Measurements from ENCODE around the gene ZFAND2B. TPM values are rescaled to one million over a fixed set of nuclear protein-coding genes. Genes with fewer than 3 reads are reported as not detected.

The ZFAND2B gene
- polyA plus RNA-seq, 1 of the 3 experiments (the other 2 are of a cell fraction), result 39.9 TPM

DNA sequence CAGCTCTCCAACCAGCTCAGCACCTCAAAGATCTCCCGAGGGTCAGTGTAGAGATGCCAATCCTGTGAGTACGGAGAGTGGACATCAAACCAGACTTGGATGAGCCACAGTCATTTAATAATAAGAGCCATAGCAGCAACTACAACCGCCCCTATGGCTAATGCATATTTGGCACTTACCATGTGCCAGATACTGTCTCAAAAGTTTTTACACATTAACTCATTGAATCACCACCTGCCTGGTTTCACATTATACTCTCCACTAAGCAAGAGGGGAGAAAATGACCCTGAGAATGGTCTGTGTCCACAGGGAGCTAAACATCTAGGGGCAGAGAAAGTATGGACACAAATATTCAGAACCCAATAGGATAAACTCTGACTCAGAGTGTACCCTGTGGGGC, 32.4 kb upstream of the ZFAND2B start:
- Histone ChIP-seq H3K27me3 (ENCODE audit: insufficient read depth) (no peaks in the 10 kb centered on the region), H3K4me1 (ENCODE audit: control insufficient read depth in 1 of 2, insufficient read depth in 2 of 2, low read depth in 1 of 2, low read length in 1 of 2) (peaks cover 0 to 13% of the 10 kb centered on the region in 2 experiments; a peak in 2 of 4 replicates), H3K9me3 (no peaks in the 10 kb centered on the region), H4K20me1 (ENCODE audit: insufficient read depth) (peaks cover 3% of the 10 kb centered on the region; the same call in 1 of the 2 replicates), H3K9ac (no peak overlapping the region), H3K27ac (ENCODE audit: low read depth in 2 of 2, low read length in 1 of 2) (no peak overlapping the region), H3F3A (replicated peaks; ENCODE audit: insufficient read depth) (peaks cover 10% of the 10 kb centered on the region), H3K36me3 (replicated peaks in 1 of 2; ENCODE audit: control insufficient read depth in 1 of 2, insufficient read depth in 2 of 2, low read length in 1 of 2) (peaks cover 11 to 32% of the 10 kb centered on the region in 2 experiments), H2AFZ (ENCODE audit: low read depth) (no peak overlapping the region), H3K9me2 (no peaks in the 10 kb centered on the region), H3K4me2 (no peak overlapping the region), H3K4me3 (ENCODE audit: low read depth in 2 of 2, low read length in 1 of 2) (no peak overlapping the region), H3K79me2 (ENCODE audit: insufficient read depth) (peaks cover 22% of the 10 kb centered on the region)
- no peak for TF ChIP-seq USF1 (IDR thresholded peaks at IDR 0.05; ENCODE audit: borderline replicate concordance, low read depth)
- TF ChIP-seq TAF1 (IDR thresholded peaks at IDR 0.05; ENCODE audit: borderline replicate concordance, low read depth, low read length), result no peak
- TF ChIP-seq EP300 (IDR thresholded peaks at IDR 0.05; ENCODE audit: borderline replicate concordance in 1 of 2, low read depth in 1 of 2, low read length in 1 of 2), result no peak
- TF ChIP-seq TEAD4 (IDR thresholded peaks at IDR 0.05; ENCODE audit: borderline replicate concordance, insufficient read depth), result no peak
- TF ChIP-seq TCF12 (IDR thresholded peaks at IDR 0.05), result no peak
- no peak for TF ChIP-seq NFIC (IDR thresholded peaks at IDR 0.05; ENCODE audit: borderline replicate concordance)
- TF ChIP-seq, protein P1, sequence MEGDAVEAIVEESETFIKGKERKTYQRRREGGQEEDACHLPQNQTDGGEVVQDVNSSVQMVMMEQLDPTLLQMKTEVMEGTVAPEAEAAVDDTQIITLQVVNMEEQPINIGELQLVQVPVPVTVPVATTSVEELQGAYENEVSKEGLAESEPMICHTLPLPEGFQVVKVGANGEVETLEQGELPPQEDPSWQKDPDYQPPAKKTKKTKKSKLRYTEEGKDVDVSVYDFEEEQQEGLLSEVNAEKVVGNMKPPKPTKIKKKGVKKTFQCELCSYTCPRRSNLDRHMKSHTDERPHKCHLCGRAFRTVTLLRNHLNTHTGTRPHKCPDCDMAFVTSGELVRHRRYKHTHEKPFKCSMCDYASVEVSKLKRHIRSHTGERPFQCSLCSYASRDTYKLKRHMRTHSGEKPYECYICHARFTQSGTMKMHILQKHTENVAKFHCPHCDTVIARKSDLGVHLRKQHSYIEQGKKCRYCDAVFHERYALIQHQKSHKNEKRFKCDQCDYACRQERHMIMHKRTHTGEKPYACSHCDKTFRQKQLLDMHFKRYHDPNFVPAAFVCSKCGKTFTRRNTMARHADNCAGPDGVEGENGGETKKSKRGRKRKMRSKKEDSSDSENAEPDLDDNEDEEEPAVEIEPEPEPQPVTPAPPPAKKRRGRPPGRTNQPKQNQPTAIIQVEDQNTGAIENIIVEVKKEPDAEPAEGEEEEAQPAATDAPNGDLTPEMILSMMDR (IDR thresholded peaks at IDR 0.05), result no peak
- POLR2A ChIA-PET, result interaction anchor here (0.5 to 0.7 kb wide), 2 partner anchors 55 to 87 kb away, joined by 3 read pairs; no protein-coding TSS in a partner anchor
- 76% methylated on average over 3 of the region's 3 CpGs for WGBS (ENCODE audit: low lambda C conversion rate)
- CTCF ChIA-PET, result interaction anchor here (1.0 to 8.7 kb wide), 6 partner anchors 15 to 194 kb away, joined by 3 to 104 read pairs (median 8); partner anchors contain the start of gene NHEJ1
- DNase-seq, result no peak

DNA sequence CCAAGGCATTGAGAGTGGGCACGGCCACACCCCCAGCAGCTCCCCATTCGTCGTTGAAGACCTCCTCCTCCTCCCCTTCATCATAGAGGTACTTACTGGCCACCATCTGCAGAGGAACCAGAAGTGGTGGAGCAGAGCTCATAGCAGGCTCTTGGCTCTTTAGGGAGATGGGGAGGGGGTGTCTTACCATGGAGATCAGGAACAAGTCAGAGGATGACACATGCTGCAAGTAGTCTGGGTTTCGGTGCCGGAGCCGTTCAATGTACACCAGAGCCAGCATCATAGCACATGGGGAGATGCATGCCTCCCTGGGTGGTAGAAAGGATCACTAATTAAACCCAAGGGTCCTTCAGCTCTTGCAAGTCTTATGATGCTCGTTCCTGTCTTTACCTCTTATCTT, 31.8 kb upstream of the ZFAND2B start:
- CTCF ChIA-PET, result interaction anchor here (1.2 to 8.7 kb wide), 7 partner anchors 15 to 194 kb away, joined by 3 to 104 read pairs (median 12); partner anchors contain the start of genes DNAJB2 and NHEJ1
- POLR2A ChIA-PET, result interaction anchor here (2.3 kb wide), 1 partner anchor 44 kb away, joined by 13 read pairs; the partner anchor contains the start of gene ABCB6
- peaks cover 10% of the 10 kb centered on the region for H3F3A ChIP-seq (replicated peaks; ENCODE audit: insufficient read depth)
- TF ChIP-seq MEF2A (IDR thresholded peaks at IDR 0.05; ENCODE audit: borderline replicate concordance, low read depth) (no peak), NFIC (IDR thresholded peaks at IDR 0.05; ENCODE audit: borderline replicate concordance) (no peak), FOXM1 (IDR thresholded peaks at IDR 0.05; ENCODE audit: low read depth) (no peak), EP300 (IDR thresholded peaks at IDR 0.05; ENCODE audit: borderline replicate concordance in 1 of 2, low read depth in 1 of 2, low read length in 1 of 2) (no peak), TAF1 (IDR thresholded peaks at IDR 0.05; ENCODE audit: borderline replicate concordance, low read depth, low read length) (no peak), FOXJ3 (CRISPR knock-in tag; IDR thresholded peaks at IDR 0.05) (no peak), SIN3A (IDR thresholded peaks at IDR 0.05; ENCODE audit: borderline replicate concordance, low read depth, low read length) (no peak), MAX (IDR thresholded peaks at IDR 0.05; ENCODE audit: low read depth) (no peak), POLR2AphosphoS5 (IDR thresholded peaks at IDR 0.05; ENCODE audit: low read depth, low read length) (no peak), CHD2 (IDR thresholded peaks at IDR 0.05; ENCODE audit: low read length, partially characterized antibody) (no peak), RXRA (IDR thresholded peaks at IDR 0.05; ENCODE audit: borderline replicate concordance, low read depth) (no peak), NRF1 (IDR thresholded peaks at IDR 0.05; ENCODE audit: low read depth, low read length) (no peak), EZH2phosphoT487 (IDR thresholded peaks at IDR 0.05; ENCODE audit: borderline replicate concordance, low read depth) (no peak)
- TF ChIP-seq, protein P2, sequence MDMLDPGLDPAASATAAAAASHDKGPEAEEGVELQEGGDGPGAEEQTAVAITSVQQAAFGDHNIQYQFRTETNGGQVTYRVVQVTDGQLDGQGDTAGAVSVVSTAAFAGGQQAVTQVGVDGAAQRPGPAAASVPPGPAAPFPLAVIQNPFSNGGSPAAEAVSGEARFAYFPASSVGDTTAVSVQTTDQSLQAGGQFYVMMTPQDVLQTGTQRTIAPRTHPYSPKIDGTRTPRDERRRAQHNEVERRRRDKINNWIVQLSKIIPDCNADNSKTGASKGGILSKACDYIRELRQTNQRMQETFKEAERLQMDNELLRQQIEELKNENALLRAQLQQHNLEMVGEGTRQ (IDR thresholded peaks at IDR 0.05; ENCODE audit: borderline replicate concordance, low read depth, low read length), result no peak
- TF ChIP-seq, protein P1 (IDR thresholded peaks at IDR 0.05), result no peak
- TF ChIP-seq, protein P3, sequence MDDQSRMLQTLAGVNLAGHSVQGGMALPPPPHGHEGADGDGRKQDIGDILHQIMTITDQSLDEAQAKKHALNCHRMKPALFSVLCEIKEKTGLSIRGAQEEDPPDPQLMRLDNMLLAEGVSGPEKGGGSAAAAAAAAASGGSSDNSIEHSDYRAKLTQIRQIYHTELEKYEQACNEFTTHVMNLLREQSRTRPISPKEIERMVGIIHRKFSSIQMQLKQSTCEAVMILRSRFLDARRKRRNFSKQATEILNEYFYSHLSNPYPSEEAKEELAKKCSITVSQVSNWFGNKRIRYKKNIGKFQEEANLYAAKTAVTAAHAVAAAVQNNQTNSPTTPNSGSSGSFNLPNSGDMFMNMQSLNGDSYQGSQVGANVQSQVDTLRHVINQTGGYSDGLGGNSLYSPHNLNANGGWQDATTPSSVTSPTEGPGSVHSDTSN (IDR thresholded peaks at IDR 0.05), result no peak

More for the DNA sequence above, 31.8 kb upstream of the ZFAND2B start:
- Histone ChIP-seq H3K9me3 (no peaks in the 10 kb centered on the region), H2AFZ (ENCODE audit: low read depth) (no peak overlapping the region), H3K9me2 (no peaks in the 10 kb centered on the region), H3K9ac (no peak overlapping the region), H3K79me2 (ENCODE audit: insufficient read depth) (peaks cover 28% of the 10 kb centered on the region), H3K4me1 (ENCODE audit: control insufficient read depth in 1 of 2, insufficient read depth in 2 of 2, low read depth in 1 of 2, low read length in 1 of 2) (peaks cover 0 to 17% of the 10 kb centered on the region in 2 experiments; a peak in 2 of 4 replicates), H3K27me3 (ENCODE audit: insufficient read depth) (no peaks in the 10 kb centered on the region), H4K20me1 (ENCODE audit: insufficient read depth) (peaks cover 10% of the 10 kb centered on the region), H3K4me2 (no peak overlapping the region), H3K27ac (ENCODE audit: low read depth in 2 of 2, low read length in 1 of 2) (no peak overlapping the region), H3K4me3 (ENCODE audit: low read depth in 2 of 2, low read length in 1 of 2) (no peak overlapping the region), H3K36me3 (replicated peaks in 1 of 2; ENCODE audit: control insufficient read depth in 1 of 2, insufficient read depth in 2 of 2, low read length in 1 of 2) (peaks cover 12 to 36% of the 10 kb centered on the region in 2 experiments)
- 94% methylated on average over 7 of the region's 7 CpGs for WGBS (ENCODE audit: low lambda C conversion rate)
- no peak for DNase-seq

Measured in SK-N-SH (cell line).